GM12874 (cell line): ENCODE results near the gene MKNK2.

ENCODE experiments used
- TF ChIP-seq, protein P1 (sequence below): IDR thresholded peaks from 2 replicates; pipeline ENCODE4 v1.5.1; 2011; ENCODE audit warnings: low read depth, mild to moderate bottlenecking, control low read depth, low read length, moderate library complexity; ENCODE audit not compliant: insufficient read depth

Gene MKNK2

DNA sequence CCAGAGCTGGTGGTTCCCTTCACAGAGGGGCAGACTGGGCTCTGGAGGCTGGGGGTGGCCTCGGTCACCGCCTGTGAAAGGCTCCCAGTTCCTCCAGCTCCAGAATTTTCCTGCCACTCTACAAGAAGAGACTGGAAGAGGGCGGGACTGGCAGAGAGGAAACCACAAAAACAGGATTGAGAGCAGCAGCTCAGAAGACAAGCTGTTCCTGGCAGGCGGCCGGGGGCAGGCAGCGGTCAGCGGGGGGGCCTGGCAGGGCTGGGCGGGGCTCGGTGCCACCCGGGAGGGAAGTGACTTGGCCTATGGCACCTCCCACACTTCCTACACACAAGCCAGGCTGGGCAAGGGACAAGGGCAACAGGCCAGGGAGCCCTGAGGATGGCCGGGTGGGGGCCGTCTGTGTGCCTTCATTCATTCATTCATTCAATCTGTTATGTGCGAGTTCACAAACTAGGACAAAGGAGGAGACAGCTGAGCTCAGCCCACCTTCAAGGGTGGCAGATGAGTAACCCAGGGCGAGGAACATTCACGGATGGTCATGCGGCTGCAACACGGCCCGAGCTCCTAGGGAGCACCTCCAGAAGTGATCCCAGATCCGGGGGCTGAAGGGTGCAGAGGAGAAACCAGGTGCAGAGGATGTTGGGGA, 18.6 kb downstream of the MKNK2 start:
- TF ChIP-seq, protein P1, sequence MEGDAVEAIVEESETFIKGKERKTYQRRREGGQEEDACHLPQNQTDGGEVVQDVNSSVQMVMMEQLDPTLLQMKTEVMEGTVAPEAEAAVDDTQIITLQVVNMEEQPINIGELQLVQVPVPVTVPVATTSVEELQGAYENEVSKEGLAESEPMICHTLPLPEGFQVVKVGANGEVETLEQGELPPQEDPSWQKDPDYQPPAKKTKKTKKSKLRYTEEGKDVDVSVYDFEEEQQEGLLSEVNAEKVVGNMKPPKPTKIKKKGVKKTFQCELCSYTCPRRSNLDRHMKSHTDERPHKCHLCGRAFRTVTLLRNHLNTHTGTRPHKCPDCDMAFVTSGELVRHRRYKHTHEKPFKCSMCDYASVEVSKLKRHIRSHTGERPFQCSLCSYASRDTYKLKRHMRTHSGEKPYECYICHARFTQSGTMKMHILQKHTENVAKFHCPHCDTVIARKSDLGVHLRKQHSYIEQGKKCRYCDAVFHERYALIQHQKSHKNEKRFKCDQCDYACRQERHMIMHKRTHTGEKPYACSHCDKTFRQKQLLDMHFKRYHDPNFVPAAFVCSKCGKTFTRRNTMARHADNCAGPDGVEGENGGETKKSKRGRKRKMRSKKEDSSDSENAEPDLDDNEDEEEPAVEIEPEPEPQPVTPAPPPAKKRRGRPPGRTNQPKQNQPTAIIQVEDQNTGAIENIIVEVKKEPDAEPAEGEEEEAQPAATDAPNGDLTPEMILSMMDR, result no peak

DNA sequence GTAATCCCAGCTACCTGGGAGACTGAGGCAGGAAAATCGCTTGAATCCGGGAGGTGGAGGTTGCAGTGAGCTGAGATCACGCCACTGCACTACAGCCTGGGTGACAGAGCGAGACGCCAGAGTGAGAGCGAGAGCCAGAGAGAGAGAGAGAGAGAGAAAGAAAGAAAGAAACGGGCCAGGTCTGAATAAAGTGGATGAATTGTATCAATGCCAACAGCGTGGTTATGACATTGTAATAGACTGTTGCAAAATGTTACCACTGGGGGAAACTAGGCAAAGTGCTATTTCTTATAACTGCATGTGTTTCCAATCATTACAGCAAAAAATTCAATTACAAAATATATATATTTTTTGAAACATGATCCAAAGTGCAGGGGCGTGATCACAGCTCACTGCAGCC, 23.7 kb downstream of the MKNK2 start:
- TF ChIP-seq, protein P1, result no peak

DNA sequence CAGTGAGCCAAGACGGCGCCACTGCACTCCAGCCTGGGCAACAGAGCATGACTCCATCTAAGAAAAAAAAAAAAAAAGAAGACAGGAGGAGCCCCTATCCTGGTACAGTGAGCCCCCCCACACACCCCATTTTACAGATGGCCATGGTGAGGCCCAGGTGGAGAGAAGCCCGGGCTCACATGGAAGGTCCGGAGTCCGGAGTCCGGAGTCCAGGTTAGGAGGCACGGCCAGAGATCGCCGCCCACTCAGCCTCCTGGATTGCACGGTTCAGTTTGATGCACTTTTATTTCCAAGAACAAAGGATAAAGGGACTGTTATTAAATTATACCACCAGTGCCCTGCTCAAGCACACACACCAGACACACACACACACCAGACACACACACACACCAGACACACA, 24.3 kb downstream of the MKNK2 start:
- TF ChIP-seq, protein P1, result no peak

DNA sequence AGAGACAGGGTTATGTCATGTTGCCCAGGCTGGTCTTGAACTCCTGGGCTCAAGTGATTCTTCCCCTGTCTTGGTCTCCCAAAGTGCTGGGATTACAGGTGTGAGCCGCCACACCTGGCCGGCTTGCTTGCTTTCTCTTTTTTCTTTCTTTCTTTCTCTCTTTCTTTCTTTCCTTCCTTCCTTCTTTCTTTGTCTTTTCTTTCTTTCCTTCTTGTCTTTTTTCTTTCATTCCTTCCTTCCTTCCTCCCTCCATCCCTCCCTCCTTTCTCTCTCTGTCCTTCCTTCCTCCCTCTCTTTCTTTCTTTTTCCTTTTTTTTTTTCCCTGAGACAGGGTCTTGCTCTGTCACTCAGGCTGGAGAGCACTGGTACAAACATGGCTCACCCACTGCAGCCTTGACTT, 28.8 kb downstream of the MKNK2 start:
- TF ChIP-seq, protein P1, result no peak

DNA sequence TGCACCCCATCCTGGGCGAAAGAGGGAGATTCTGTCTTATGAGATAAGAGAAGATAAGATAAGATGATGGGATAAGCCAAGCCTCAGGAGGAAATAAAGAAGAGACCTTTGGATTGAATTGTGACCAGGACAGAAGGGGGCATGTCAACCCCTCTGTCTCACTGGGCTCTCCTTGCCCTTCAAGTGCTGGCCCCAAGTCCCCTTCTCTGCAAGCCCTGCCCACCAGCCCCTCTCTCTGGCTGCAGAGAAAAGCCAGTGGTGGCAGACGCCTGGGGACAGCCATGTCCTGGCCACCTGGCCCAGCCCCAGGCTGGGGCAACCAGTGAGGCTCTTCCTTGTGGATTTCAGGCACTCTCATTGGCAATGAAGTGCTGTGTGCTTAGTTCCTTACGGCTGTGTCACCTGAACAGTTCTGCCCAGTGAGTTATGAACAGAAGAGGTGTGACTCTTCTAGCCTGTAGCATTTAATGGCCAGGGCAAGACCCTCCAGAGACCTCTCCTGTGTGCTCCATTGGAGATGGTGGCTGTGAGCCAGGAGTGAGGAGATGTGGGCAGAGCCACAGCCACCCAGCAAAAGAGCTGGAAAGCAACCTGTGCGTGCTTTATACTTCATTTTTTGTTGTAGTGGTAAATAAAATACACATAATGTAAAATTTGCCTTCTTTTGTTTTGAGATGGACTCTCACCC, 29.4 kb downstream of the MKNK2 start:
- TF ChIP-seq, protein P1, result no peak

DNA sequence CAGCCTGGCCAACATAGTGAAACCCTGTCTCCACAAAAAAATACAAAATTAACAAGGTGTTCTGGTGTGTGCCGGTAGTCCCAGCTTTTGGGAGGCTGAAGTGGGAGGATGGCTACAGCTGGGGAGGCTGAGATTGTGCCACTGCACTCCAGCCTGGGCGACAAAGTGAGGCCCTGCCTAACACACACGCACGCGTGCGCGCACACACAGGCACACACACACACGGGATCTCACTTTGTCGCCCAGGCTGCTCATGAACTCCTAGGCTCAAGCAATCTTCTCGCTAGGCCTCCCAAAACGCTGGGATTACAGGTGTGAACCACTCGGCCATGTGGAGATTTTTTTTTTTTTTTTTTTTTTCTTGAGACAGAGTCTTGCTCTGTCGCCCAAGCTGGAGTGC, 32.3 kb downstream of the MKNK2 start:
- TF ChIP-seq, protein P1, result no peak

DNA sequence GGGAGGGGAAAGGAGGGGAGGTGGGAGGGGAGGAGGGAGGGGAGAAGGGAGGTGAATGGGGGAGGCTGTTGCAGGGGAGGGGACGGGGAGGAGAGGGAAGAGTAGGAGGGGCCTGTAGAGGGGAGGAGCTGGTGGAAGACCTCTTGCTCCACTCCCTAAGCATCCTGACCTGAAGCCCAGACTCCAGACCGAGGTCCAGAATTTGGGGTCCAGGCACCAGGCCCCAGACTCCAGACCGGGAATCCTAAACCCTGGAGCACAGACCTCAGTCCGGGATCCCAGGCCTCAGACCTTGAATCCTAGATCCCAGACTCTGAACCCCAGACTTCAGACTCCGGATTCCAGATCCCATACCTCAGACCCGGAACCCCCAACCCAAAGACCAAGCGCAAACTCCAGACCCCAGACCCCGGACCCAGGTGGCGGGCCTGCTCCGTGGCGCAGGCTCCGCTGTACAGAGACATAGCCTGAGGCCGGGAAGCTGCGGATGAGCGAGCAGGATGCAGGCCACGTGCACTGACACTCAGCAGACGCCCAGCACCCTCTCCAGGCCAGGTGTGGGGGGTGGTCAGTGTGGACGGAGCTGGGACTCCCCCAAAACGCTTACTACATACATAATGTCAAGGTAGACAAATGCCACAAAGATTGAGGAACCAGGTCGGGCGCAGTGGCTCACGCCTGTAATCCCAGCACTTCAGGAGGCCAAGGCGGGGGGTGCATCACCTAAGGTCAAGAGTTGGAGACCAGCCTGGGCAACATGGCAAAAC, 34.8 kb downstream of the MKNK2 start:
- TF ChIP-seq, protein P1, result no peak
